ENCODE results near the gene DCTN2. TPM values are rescaled to one million over a fixed set of nuclear protein-coding genes. Genes with fewer than 3 reads are reported as not detected.

Gene DCTN2
- total and polyA plus RNA-seq, 2 donors (not counting 3 experiments of a cell fraction or from before 2014, with no cell fraction given) = 146 to 161 TPM

DNA sequence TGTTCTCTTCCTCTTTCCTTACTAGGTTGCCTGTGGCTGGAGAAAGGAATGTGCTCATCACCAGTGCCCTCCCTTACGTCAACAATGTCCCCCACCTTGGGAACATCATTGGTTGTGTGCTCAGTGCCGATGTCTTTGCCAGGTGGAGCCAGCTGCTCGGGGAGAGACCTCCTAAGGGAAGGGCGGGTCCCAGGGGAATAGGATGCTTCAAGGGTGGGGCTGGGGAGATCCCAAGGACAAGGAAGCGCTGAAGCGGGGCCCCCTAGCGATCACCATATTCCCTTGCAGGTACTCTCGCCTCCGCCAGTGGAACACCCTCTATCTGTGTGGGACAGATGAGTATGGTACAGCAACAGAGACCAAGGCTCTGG is 48.9 kb downstream of the DCTN2 start:
- H3K27ac ChIP-seq (ENCODE audit: insufficient read depth, low read depth, low read length) = no peak overlapping the region
- H3K27me3 ChIP-seq (ENCODE audit: control insufficient read depth in 2 of 2, insufficient read depth in 2 of 2, low read length in 2 of 2) = no peaks in the 10 kb centered on the region
- no peak overlapping the region for H2AFZ ChIP-seq (ENCODE audit: low read depth, low read length)
- dilution Hi-C loops (cut with MboI; ENCODE audit: extremely low pct_ligation_motif_present, low sequenced_read_pairs) (no loop called here), intact Hi-C loops (cut with micrococcal nuclease) (no loop called here)
- FAIRE-seq (no peak), DNase-seq (ENCODE audit: low read depth, low spot score) (no peak)
- no peaks in the 10 kb centered on the region for H3K9me1 ChIP-seq (replicated peaks; ENCODE audit: control insufficient read depth, extremely low read depth, insufficient read depth, low read length)
- no TSS peak for BruUV-seq (replicated peaks)
- H3K36me3 ChIP-seq (ENCODE audit: control insufficient read depth in 2 of 2, extremely low read depth in 1 of 2, insufficient read depth in 2 of 2, low read length in 2 of 2) = peaks cover 24 to 28% of the 10 kb centered on the region in 2 experiments
- ChIA-PET CTCF (no interaction called here), POLR2A (no interaction called here)
- H3K4me2 ChIP-seq (ENCODE audit: insufficient read depth, low read length) = no peak overlapping the region
- no peak overlapping the region for H3K9ac ChIP-seq (replicated peaks; ENCODE audit: extremely low read depth, insufficient read depth, low read length)
- no peak overlapping the region for H3K4me3 ChIP-seq (replicated peaks in 1 of 3; ENCODE audit: insufficient read depth in 1 of 3, low read depth in 1 of 3, low read length in 3 of 3)
- no peaks in the 10 kb centered on the region for H3K9me3 ChIP-seq (replicated peaks; ENCODE audit: control insufficient read depth, insufficient read depth, low read length)
- H3K79me2 ChIP-seq (ENCODE audit: control insufficient read depth, insufficient read depth, low read length) = no peaks in the 10 kb centered on the region
- TF ChIP-seq POLR2AphosphoS5 (IDR thresholded peaks at IDR 0.05; ENCODE audit: insufficient read depth, low read depth, low read length) = no peak
- no peak for TF ChIP-seq POLR2A (IDR thresholded peaks at IDR 0.05; ENCODE audit: low read depth, low read length)
- TF ChIP-seq, protein P1, sequence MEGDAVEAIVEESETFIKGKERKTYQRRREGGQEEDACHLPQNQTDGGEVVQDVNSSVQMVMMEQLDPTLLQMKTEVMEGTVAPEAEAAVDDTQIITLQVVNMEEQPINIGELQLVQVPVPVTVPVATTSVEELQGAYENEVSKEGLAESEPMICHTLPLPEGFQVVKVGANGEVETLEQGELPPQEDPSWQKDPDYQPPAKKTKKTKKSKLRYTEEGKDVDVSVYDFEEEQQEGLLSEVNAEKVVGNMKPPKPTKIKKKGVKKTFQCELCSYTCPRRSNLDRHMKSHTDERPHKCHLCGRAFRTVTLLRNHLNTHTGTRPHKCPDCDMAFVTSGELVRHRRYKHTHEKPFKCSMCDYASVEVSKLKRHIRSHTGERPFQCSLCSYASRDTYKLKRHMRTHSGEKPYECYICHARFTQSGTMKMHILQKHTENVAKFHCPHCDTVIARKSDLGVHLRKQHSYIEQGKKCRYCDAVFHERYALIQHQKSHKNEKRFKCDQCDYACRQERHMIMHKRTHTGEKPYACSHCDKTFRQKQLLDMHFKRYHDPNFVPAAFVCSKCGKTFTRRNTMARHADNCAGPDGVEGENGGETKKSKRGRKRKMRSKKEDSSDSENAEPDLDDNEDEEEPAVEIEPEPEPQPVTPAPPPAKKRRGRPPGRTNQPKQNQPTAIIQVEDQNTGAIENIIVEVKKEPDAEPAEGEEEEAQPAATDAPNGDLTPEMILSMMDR (IDR thresholded peaks at IDR 0.05; ENCODE audit: extremely low read depth in 1 of 2, insufficient read depth in 1 of 2, low read depth in 1 of 2, low read length in 2 of 2) = no peak
- no peak for TF ChIP-seq MYC (IDR thresholded peaks at IDR 0.05; ENCODE audit: low read depth, low read length)
- TF ChIP-seq, protein P2, sequence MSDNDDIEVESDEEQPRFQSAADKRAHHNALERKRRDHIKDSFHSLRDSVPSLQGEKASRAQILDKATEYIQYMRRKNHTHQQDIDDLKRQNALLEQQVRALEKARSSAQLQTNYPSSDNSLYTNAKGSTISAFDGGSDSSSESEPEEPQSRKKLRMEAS (IDR thresholded peaks at IDR 0.05; ENCODE audit: insufficient read depth, insufficient read length) = no peak
- no peak for TF ChIP-seq GATA2 (IDR thresholded peaks at IDR 0.05; ENCODE audit: insufficient read depth, insufficient read length, low read depth, low read length)
- no peak for TF ChIP-seq FOS (IDR thresholded peaks at IDR 0.05; ENCODE audit: borderline replicate concordance, insufficient read depth, low read length)
- TF ChIP-seq EZH2 (IDR thresholded peaks at IDR 0.05; ENCODE audit: borderline replicate concordance, low read depth, low read length, severe bottlenecking) = no peak
- no peak for TF ChIP-seq JUN (IDR thresholded peaks at IDR 0.05; ENCODE audit: borderline replicate concordance, insufficient read depth, insufficient read length, low read depth)
- H3K4me1 ChIP-seq (ENCODE audit: control insufficient read depth, extremely low read depth, insufficient read depth, low read length) = no peaks in the 10 kb centered on the region
- H4K20me1 ChIP-seq (replicated peaks; ENCODE audit: control insufficient read depth, extremely low read depth, insufficient read depth, low read length) = no peaks in the 10 kb centered on the region

Measured in endothelial cell of umbilical vein (primary cell).